Activated naive CD8-positive, alpha-beta T cell treated with anti-CD3 and anti-CD28 coated beads, Interleukin-2, amount 50 U/mL, for 24 hours (primary cell): ENCODE data around the gene SH3RF2.
"Not testable (repeated sequence)": the region's sequence is repeated elsewhere in the genome, so short reads cannot be mapped to it uniquely, and the experiment has no call there.

Experiments used
- ATAC-seq: fragments of 150-1000 bp; cut with Tn5 transposase; one replicate; pipeline ENCODE4 v1.10.0; 2021
- DNase-seq: peaks from one replicate; pipeline ENCODE4 v3.0.0; 2021
- H3K27ac Mint-ChIP-seq: one replicate; pipeline ENCODE4 v1.8.0; 2021; ENCODE audit warnings: mild to moderate bottlenecking, mixed read lengths
- H3K27me3 Mint-ChIP-seq: one replicate; pipeline ENCODE4 v1.8.0; 2021; ENCODE audit warnings: mixed read lengths
- H3K36me3 Mint-ChIP-seq: one replicate; pipeline ENCODE4 v1.8.0; 2021; ENCODE audit warnings: low read depth, mixed read lengths
- H3K4me1 Mint-ChIP-seq: one replicate; pipeline ENCODE4 v1.8.0; 2021; ENCODE audit warnings: mixed read lengths
- H3K4me3 Mint-ChIP-seq: one replicate; pipeline ENCODE4 v1.8.0; 2021; ENCODE audit warnings: mild to moderate bottlenecking, moderate library complexity, mixed read lengths
- H3K9me3 Mint-ChIP-seq: one replicate; pipeline ENCODE4 v1.8.0; 2021; ENCODE audit warnings: mixed read lengths

SH3RF2 gene

DNA sequence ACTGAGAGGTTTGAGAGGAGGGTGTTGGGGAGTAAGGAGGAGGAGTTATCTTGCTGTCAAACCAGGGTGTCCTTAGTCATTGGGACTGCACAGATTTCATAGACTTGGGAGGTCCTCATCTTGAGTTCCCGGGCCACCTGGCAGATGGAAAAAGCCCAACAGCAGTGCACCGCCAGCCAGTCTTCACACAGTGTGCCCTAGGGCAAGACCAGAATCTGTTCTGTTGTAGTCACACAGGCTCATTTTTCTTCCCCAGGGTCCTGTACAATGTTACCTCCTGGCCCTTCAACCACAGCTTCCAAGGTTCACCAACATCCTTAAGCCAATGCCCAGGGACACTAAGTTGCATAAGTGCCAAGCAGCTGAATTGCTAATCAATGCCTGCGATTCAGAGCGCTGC lies 148.0 kb downstream of the SH3RF2 start:
- Mint-ChIP-seq H3K27me3 (peaks cover 4% of the 10 kb centered on the region), H3K9me3 (no peaks in the 10 kb centered on the region), H3K4me1 (peaks cover 8% of the 10 kb centered on the region), H3K27ac (no peak overlapping the region), H3K36me3 (no peaks in the 10 kb centered on the region), H3K4me3 (no peak overlapping the region)
- DNase-seq, result no peak
- ATAC-seq, result no peak

DNA sequence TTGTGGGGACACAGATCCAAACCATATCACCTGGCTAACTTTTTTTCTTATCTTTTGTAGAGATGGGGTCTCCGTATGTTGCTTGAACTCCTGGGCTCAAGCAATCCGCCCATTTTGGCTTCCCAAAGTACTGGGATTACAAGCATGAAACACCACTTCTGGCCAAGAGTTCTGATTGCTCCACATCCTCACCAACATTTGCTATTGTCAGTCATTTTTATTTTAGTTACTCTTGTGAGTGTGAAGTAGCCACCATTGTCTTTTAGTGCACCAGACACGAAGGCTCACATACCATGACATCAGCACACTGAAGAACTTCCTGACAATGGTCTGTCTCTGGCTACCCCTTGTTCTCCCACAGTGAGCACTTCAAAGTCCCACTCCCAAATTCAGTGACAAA lies 151.7 kb downstream of the SH3RF2 start:
- H3K9me3 Mint-ChIP-seq, result no peaks in the 10 kb centered on the region
- H3K4me3 Mint-ChIP-seq, result no peak overlapping the region
- ATAC-seq (no peak), DNase-seq (no peak)
- no peaks in the 10 kb centered on the region for H3K27me3 Mint-ChIP-seq
- H3K36me3 Mint-ChIP-seq, result no peaks in the 10 kb centered on the region
- no peaks in the 10 kb centered on the region for H3K4me1 Mint-ChIP-seq
- H3K27ac Mint-ChIP-seq, result no peak overlapping the region

DNA sequence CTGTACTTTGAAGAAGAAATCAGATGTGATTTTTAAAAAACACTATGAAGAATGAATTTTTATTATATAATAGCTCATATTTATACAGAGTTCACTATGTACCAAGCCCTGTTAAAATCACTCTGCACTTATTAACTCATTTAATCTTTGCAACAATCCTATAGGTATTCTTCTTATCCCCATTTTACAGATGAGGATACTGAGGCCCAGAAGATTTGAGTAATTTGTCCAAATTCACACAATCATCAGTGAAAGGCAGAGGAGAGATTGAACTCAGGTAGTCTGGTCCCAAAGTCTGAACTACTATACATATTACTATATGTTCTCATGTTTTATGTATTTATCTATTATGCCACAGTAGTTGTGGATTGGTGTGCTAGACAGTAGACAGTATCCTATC lies 152.9 kb downstream of the SH3RF2 start:
- Mint-ChIP-seq H3K4me1 (no peaks in the 10 kb centered on the region), H3K27ac (no peak overlapping the region), H3K9me3 (no peaks in the 10 kb centered on the region), H3K4me3 (no peak overlapping the region), H3K36me3 (no peaks in the 10 kb centered on the region), H3K27me3 (no peaks in the 10 kb centered on the region)
- no peak for ATAC-seq
- no peak for DNase-seq

DNA sequence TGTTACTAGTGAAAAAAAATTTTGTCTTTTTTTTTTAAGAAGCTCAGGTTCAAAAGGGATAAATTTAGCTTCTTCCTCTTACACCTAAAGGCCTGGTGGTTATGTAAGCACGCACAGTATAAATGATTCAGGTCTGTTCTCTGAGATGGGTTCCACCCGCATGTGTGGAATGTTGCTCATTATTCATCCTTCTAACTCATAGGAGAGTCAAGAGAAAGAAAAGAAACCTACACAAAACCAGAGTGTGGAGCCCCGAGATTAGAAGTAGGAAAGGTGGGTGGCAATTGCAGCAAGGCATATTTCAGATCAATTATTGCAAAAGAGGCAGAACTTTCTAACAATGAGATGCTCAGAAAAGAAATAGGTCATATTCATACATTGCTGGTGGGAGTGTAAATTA lies 155.5 kb downstream of the SH3RF2 start:
- no peak for ATAC-seq
- Mint-ChIP-seq H3K27me3 (no peaks in the 10 kb centered on the region), H3K4me1 (no peaks in the 10 kb centered on the region), H3K27ac (no peak overlapping the region), H3K9me3 (no peaks in the 10 kb centered on the region), H3K36me3 (no peaks in the 10 kb centered on the region), H3K4me3 (no peak overlapping the region)
- no peak for DNase-seq

DNA sequence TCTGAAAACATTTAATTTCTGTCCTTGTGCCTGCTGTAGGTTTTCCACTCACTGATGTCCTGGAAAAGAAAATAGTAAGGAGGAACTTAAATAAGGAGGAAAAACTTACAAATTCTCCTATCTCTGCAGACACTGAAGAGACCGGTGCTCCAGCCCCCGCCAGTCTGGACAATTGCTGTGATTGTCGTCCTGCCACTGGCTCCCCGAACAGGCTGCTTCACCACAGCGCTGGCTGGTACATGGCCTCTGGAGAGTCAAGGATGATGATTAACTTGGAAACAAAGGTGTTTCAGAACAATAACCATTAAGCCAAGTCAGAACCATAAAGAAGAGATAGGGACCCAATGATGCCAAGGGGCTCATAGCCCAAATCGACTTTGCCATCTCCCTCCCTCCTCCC lies 161.7 kb downstream of the SH3RF2 start:
- no peak overlapping the region for H3K27ac Mint-ChIP-seq
- no peak for ATAC-seq

DNA sequence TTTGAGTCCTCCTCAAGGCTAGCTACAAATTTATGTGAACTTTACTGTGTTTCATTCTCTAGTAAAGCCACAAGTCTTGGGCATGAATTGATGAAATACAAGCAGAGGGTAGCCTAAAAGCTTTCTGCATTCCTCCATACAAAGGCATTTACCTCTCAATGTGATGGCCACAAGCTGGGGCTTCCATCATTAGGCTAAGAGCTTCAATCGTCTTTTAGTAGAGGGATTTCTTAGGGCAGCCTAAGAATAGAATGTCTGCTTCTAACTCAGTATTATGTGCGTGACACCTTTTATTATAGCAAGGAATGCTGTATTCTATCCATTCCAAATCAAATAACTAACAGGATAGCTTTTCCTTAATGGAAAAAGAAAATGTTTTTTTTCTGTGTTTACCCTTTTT lies 165.3 kb downstream of the SH3RF2 start:
- ATAC-seq (no peak), DNase-seq (no peak)
- Mint-ChIP-seq H3K4me1 (no peaks in the 10 kb centered on the region), H3K27ac (no peak overlapping the region), H3K9me3 (no peaks in the 10 kb centered on the region), H3K27me3 (no peaks in the 10 kb centered on the region), H3K4me3 (no peak overlapping the region), H3K36me3 (peaks cover 8% of the 10 kb centered on the region)

More for the DNA sequence above, 161.7 kb downstream of the SH3RF2 start:
- Mint-ChIP-seq H3K4me1 (no peaks in the 10 kb centered on the region), H3K36me3 (no peaks in the 10 kb centered on the region), H3K9me3 (no peaks in the 10 kb centered on the region), H3K27me3 (no peaks in the 10 kb centered on the region), H3K4me3 (no peak overlapping the region)
- no peak for DNase-seq

DNA sequence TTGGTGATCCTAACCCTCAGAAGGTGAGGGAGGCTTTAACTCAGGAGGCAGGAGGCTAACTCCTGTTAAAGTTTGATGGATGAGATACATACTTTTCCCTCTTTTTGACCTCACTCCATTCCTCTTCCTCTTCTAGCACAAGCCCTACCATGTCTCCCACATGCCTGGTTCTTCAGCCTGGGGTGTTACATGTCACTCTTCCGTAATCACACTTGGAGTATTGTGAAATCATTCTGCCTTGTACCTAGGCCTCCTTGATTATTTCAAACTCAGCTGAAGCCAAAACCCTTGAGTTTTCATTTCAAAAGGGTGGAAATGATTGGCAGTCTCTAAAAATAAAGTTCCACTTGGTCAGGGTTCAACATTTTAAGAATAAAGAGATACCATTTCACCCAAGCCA lies 167.2 kb downstream of the SH3RF2 start:
- DNase-seq, result no peak
- no peak overlapping the region for H3K27ac Mint-ChIP-seq
- peaks cover 8% of the 10 kb centered on the region for H3K36me3 Mint-ChIP-seq
- no peaks in the 10 kb centered on the region for H3K4me1 Mint-ChIP-seq
- no peak overlapping the region for H3K4me3 Mint-ChIP-seq
- no peaks in the 10 kb centered on the region for H3K9me3 Mint-ChIP-seq
- H3K27me3 Mint-ChIP-seq, result no peaks in the 10 kb centered on the region
- no peak for ATAC-seq

DNA sequence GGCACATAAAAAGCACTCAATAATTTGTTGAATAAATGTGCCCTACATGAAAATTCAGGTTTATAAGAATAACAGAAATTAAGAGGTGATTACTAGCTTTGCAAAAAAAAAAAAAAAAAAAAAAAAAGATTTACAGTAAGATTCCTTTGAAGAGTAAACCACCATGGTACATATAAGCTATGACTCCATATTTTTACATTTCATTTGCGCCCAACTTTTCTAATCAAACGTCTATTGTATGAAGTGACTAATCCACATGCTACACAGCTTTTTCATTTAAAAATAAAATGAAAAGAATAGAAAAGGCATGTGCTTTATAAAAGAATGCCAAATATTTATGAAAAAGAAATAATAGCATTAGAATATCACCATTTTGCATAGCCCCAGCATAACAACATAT lies 169.1 kb downstream of the SH3RF2 start, which contains the start of gene PLAC8L1:
PLAC8L1 (minus strand) TSS at position 101 of the 400 bp plus-strand sequence. CDS start 1,266 bp downstream, outside the sequence.
- ATAC-seq, result no peak
- H3K36me3 Mint-ChIP-seq, result peaks cover 8% of the 10 kb centered on the region

DNA sequence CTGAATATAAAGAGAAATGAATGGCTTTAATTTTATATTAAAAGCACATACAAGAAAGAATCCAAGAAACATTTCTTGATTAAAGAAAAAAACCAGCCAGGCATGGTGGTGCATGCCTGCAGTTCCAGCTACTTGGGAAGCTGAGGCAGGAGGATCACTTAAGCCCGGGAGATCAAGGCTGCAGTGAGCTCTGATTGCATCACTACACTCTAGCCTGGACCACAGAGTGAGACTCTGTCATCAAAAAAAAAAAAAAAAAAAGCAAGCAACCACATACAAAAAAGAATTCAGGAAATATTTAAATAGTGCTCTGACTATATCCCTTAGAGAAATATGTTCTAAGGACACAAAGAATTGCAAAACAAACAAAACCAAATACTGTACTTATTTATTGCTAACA lies 171.5 kb downstream of the SH3RF2 start:
- Mint-ChIP-seq H3K4me3 (no peak overlapping the region), H3K4me1 (no peaks in the 10 kb centered on the region), H3K27me3 (no peaks in the 10 kb centered on the region), H3K27ac (no peak overlapping the region), H3K36me3 (peaks cover 16% of the 10 kb centered on the region), H3K9me3 (no peaks in the 10 kb centered on the region)
- DNase-seq, result no peak
- ATAC-seq, result no peak

More for the DNA sequence above, 169.1 kb downstream of the SH3RF2 start, which contains the start of gene PLAC8L1:
- no peak within 1 kb of the TSS for H3K4me3 Mint-ChIP-seq
- H3K9me3 Mint-ChIP-seq, result no peaks in the 10 kb centered on the region
- H3K4me1 Mint-ChIP-seq, result no peaks in the 10 kb centered on the region
- no peaks in the 10 kb centered on the region for H3K27me3 Mint-ChIP-seq
- no peak for DNase-seq
- H3K27ac Mint-ChIP-seq, result no peak within 1 kb of the TSS

DNA sequence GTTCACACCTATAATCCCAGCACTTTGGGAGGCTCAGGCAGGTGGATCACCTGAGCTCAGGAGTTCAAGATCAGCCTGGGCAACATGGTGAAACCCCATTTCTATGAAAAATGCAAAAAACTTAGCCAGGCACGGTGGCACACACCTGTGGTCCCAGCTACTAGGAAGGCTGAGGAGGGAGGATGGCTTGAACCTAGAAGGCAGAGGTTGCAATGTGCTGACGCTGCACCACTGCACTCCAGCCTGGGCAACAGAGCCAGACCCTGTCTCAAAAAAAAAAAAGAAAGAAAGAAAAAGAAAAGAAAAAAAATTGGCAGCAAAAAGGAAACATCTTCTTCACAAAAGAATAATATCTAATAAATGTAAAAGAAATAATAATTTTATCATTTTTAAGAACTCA lies 172.5 kb downstream of the SH3RF2 start:
- H3K27ac Mint-ChIP-seq, H3K27me3 Mint-ChIP-seq, DNase-seq, H3K4me3 Mint-ChIP-seq, H3K4me1 Mint-ChIP-seq, H3K9me3 Mint-ChIP-seq, ATAC-seq: not testable (repeated sequence)
- peaks cover 18% of the 10 kb centered on the region for H3K36me3 Mint-ChIP-seq

DNA sequence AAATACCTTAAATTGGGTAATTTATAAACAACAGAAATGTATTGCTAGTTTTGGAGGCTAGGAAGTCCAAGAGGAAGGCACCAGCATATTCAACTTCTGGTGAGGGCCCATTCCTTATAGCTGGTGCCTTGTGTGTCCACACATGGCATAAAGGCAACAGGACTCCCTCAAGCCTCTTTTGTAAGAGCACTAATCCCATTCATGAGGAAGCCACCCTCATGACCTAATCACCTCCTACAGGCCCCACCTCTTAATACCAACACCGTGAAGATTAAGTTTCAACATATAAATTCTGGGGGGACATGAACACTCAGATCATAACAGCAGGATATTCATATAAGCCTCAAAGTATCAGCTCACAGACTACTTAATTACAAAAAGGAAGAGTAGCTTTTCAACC lies 173.0 kb downstream of the SH3RF2 start:
- H3K4me3 Mint-ChIP-seq, result no peak overlapping the region
- H3K27ac Mint-ChIP-seq, result no peak overlapping the region
- H3K36me3 Mint-ChIP-seq, result peaks cover 19% of the 10 kb centered on the region
- ATAC-seq, result no peak
- H3K27me3 Mint-ChIP-seq, result no peaks in the 10 kb centered on the region
- no peak for DNase-seq
- no peaks in the 10 kb centered on the region for H3K9me3 Mint-ChIP-seq
- no peaks in the 10 kb centered on the region for H3K4me1 Mint-ChIP-seq

DNA sequence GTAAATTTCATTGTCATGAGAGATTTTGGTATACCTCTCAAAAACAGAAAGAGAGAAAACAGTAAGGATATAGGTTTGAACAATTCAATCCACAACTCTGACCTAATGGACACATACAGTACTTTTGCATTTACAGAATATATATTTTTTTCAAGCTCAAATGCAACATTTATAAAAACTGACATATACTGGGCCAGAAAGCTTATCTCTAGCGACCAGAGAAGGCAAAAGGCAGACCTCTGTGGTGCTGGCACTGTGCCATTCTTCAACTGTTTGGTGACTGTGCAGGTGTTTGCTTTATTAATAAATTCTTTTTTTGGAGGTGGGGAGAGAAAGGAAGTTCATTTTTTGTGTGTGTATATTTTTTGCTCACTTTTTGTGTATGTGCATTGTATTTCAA lies 175.0 kb downstream of the SH3RF2 start:
- no peak for ATAC-seq
- H3K9me3 Mint-ChIP-seq, result no peaks in the 10 kb centered on the region
- no peak overlapping the region for H3K4me3 Mint-ChIP-seq
- no peaks in the 10 kb centered on the region for H3K27me3 Mint-ChIP-seq
- peaks cover 19% of the 10 kb centered on the region for H3K36me3 Mint-ChIP-seq
- no peak for DNase-seq
- H3K4me1 Mint-ChIP-seq, result no peaks in the 10 kb centered on the region
- H3K27ac Mint-ChIP-seq, result no peak overlapping the region

DNA sequence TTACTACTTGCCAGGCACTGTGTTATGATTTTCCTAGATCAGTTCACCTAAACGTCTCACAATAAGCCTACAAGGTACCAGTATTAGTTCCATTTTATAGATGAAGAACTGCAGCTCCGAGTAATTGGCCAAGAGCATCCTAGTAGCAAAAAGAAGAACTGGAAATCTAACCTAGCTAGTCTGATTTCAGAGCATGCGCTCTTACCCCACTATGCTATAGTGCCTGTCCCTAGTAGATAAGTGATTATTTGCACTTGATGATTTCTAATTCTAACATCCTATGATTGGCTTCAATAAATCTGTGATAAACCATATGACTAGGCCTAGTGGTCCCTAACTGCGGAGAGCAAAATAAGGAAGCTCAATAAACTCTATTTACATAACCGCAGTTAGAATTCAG lies 176.1 kb downstream of the SH3RF2 start:
- no peak overlapping the region for H3K4me3 Mint-ChIP-seq
- peaks cover 22% of the 10 kb centered on the region for H3K36me3 Mint-ChIP-seq
- ATAC-seq, result no peak
- H3K27ac Mint-ChIP-seq, result no peak overlapping the region
- no peaks in the 10 kb centered on the region for H3K4me1 Mint-ChIP-seq
- DNase-seq, result no peak
- H3K27me3 Mint-ChIP-seq, result no peaks in the 10 kb centered on the region
- H3K9me3 Mint-ChIP-seq, result no peaks in the 10 kb centered on the region
